K562 (cell line): ENCODE results near the gene CHD6. TPM values are rescaled to one million over a fixed set of nuclear protein-coding genes. Genes with fewer than 3 reads are reported as not detected.

Source experiments
- ATAC-seq: fragments of 200-7000 bp; cut with Tn5 transposase; 3 replicates; pipeline ENCODE4 v1.9.1; 2020; ENCODE audit warnings: moderate library complexity
- BruUV-seq: library from RNA; stranded (reverse); fragments of 400-500 nt; replicated peaks from 2 replicates; lab custom pipeline; 2021; lab: Mats Ljungman, UMichigan
- CTCF ChIA-PET: fragments of 300-600 bp; formaldehyde crosslinking; extraction: SDS; loops from one replicate; lab custom pipeline; 2021; ENCODE audit warnings: low intra/inter-chr PET ratio; lab: Yijun Ruan, JAX
- POLR2A ChIA-PET: fragments of 300-600, 350-650 bp; sonication (Branson Sonifier 250); formaldehyde crosslinking; extraction: SDS; loops from one replicate; lab custom pipeline; 2021; ENCODE audit warnings: antibody characterized with exemption, inconsistent platforms; lab: Yijun Ruan, JAX
- DNase-seq, 4 experiments: peaks; one replicate each; pipeline versions ENCODE4 v3.0.0 to v3.0.0-alpha.2; 2011 to 2018; ENCODE audit warnings: low spot score in 3 of 4, mixed read lengths in 3 of 4; ENCODE audit errors: extremely low read depth in 1 of 4
- FAIRE-seq: peaks from 2 replicates; lab custom pipeline; 2011; peaks lifted over from hg19 to GRCh38; lab: Jason Lieb, UNC
- H2AFZ ChIP-seq: 2 replicates; pipeline ENCODE4 v1.6.0; 2011; ENCODE audit warnings: low read depth, low read length, control low read depth, inconsistent platforms
- H3K27ac ChIP-seq: fragments of 200-600 bp; 3 replicates; pipeline ENCODE4 v1.8.0; 2011; ENCODE audit warnings: low read depth, mild to moderate bottlenecking, control low read depth, inconsistent platforms, low read length, moderate library complexity, mixed read lengths; ENCODE audit errors: extremely low read depth
- H3K27me3 ChIP-seq, 2 experiments: fragments of 300-600 bp in 1 of 2; 2 replicates in 1 of 2; 3 replicates in 1 of 2; pipeline versions ENCODE4 v1.6.0 to v1.8.0; 2011; ENCODE audit warnings: inconsistent platforms in 2 of 2, low read length in 2 of 2, mild to moderate bottlenecking in 1 of 2, mixed read lengths in 1 of 2, moderate library complexity in 1 of 2; ENCODE audit not compliant: control insufficient read depth in 2 of 2, insufficient read depth in 2 of 2
- H3K36me3 ChIP-seq: fragments of 300-600 bp; 3 replicates; pipeline ENCODE4 v1.8.0; 2011; ENCODE audit warnings: mild to moderate bottlenecking, low read length, inconsistent platforms; ENCODE audit not compliant: control insufficient read depth, insufficient read depth
- H3K4me1 ChIP-seq, 2 experiments: fragments of 200-600 bp in 1 of 2; replicated peaks in 1 of 2; 2 replicates in 1 of 2; 3 replicates in 1 of 2; pipeline versions ENCODE4 v1.5.1 to v1.8.0; 2011; ENCODE audit warnings: inconsistent platforms in 2 of 2, low read length in 2 of 2, mild to moderate bottlenecking in 1 of 2, mixed read lengths in 1 of 2, moderate library complexity in 1 of 2; ENCODE audit not compliant: control insufficient read depth in 2 of 2, insufficient read depth in 2 of 2
- H3K4me2 ChIP-seq: 2 replicates; pipeline ENCODE4 v1.6.1; 2011; ENCODE audit warnings: low read length, control low read depth, inconsistent platforms, mixed read lengths; ENCODE audit not compliant: insufficient read depth
- H3K4me3 ChIP-seq: fragments of 200-600 bp; sonication (generic), shearing (Covaris generic); 2 replicates; pipeline ENCODE4 v1.5.1; 2016; ENCODE audit warnings: control low read depth, inconsistent platforms
- H3K79me2 ChIP-seq: fragments of 200-600 bp; 3 replicates; pipeline ENCODE4 v1.8.0; 2011; ENCODE audit warnings: low read length, inconsistent platforms; ENCODE audit not compliant: control insufficient read depth, insufficient read depth
- H3K9ac ChIP-seq, 2 experiments: 2 replicates each; pipeline versions ENCODE4 v1.6.0 to v1.6.1; 2011; ENCODE audit warnings: low read depth in 2 of 2, low read length in 2 of 2, control low read depth in 1 of 2, inconsistent platforms in 1 of 2, mild to moderate bottlenecking in 1 of 2, mixed read lengths in 1 of 2; ENCODE audit not compliant: insufficient read depth in 1 of 2
- H3K9me1 ChIP-seq: one replicate; pipeline ENCODE4 v1.6.0; 2011; ENCODE audit warnings: inconsistent platforms, mild to moderate bottlenecking, low read length, moderate library complexity; ENCODE audit not compliant: control insufficient read depth, insufficient read depth
- H3K9me3 ChIP-seq: replicated peaks from 2 replicates; pipeline ENCODE4 v1.5.1; 2011; ENCODE audit warnings: low read depth, low read length, inconsistent platforms; ENCODE audit not compliant: control insufficient read depth, insufficient read depth
- H4K20me1 ChIP-seq: replicated peaks from 2 replicates; pipeline ENCODE4 v1.6.1; 2011; ENCODE audit warnings: low read length, inconsistent platforms, mixed read lengths; ENCODE audit not compliant: control insufficient read depth, insufficient read depth
- RBFOX2 ChIP-seq: fragments of 200-400 bp; formaldehyde crosslinking; IDR thresholded peaks from 2 replicates; pipeline ENCODE4 v1.6.1; 2017; ENCODE audit warnings: low read depth, mild to moderate bottlenecking, low read length, moderate library complexity
- REST ChIP-seq, 2 experiments: fragments of 450-650 bp; formaldehyde crosslinking in 1 of 2; IDR thresholded peaks; 2 replicates each; pipeline versions ENCODE4 v1.4.0 to v1.6.1; 2014 to 2020; ENCODE audit warnings: mild to moderate bottlenecking in 2 of 2, borderline replicate concordance in 1 of 2, low read depth in 1 of 2
- ZNF212 ChIP-seq: fragments of 450-650 bp; formaldehyde crosslinking; IDR thresholded peaks from 2 replicates; pipeline ENCODE4 v1.4.0; 2020; ENCODE audit warnings: mild to moderate bottlenecking
- WGBS: fragments of 100-300 bp; shearing (Covaris generic); methylation state at CpG from one replicate; pipeline ENCODE4 v1.1.6; 2016; ENCODE audit warnings: low coverage, mixed read lengths; ENCODE audit not compliant: insufficient coverage; ENCODE audit errors: missing lambda C conversion rate; 5-methylcytosine and 5-hydroxymethylcytosine counted together
- in situ Hi-C: fragments of 300-500 bp; cut with MboI; formaldehyde crosslinking; loops from 4 replicates; pipeline ENCODE4 v1.15.0; 2018; ENCODE audit warnings: inconsistent platforms, mixed read lengths
- intact Hi-C: fragments of 100-400 bp; cut with micrococcal nuclease; formaldehyde crosslinking; loops from 2 replicates; pipeline ENCODE4 v1.14.2; 2022
- polyA plus RNA-seq, 8 experiments: library from polyadenylated mRNA; depleted of rRNA in 4 of 8; stranded (reverse) in 5 of 8; unstranded in 3 of 8; fragments of >200 nt; fragmentation: Nextera tagmentation in 2 of 8; fragmentation: Illumina TruSeq in 1 of 8; extraction: Ambion mirVana in 2 of 8; extraction: Trizol in 1 of 8; gene quantifications; 2 replicates each; pipeline versions ENCODE4 v1.2.1 to v1.2.3, GENCODE V29; 2011 to 2014; ENCODE audit warnings: inconsistent platforms in 1 of 8, missing spikeins in 1 of 8
- total RNA-seq, 7 experiments: library from RNA; depleted of rRNA in 6 of 7; stranded (reverse); fragments of >200 nt in 6 of 7; fragmentation: Illumina TruSeq in 2 of 7; extraction: Trizol in 2 of 7; gene quantifications; 2 replicates each; pipeline versions ENCODE4 v1.2.1 to v1.2.3, GENCODE V29; 2011 to 2021; ENCODE audit warnings: low replicate concordance in 1 of 7

The CHD6 gene
- total and polyA plus RNA-seq, 9 of the 15 experiments (the other 6 are each of a cell fraction or from before 2014, with no cell fraction given) = 3.9 to 24.2 (median 12.8) TPM

- ATAC-seq (peak; percentile 7), FAIRE-seq (no peak), DNase-seq (no peak)
- H3K9me3 ChIP-seq = no peaks in the 10 kb centered on the region
- no peak overlapping the region for H3K27ac ChIP-seq
- H4K20me1 ChIP-seq = peaks cover 18% of the 10 kb centered on the region
- peaks cover 17 to 47% of the 10 kb centered on the region in 2 experiments; a peak in 4 of 5 replicates for H3K27me3 ChIP-seq
- BruUV-seq = no TSS peak
- POLR2A ChIA-PET = interaction anchor here (0.6 kb wide), 1 partner anchor 56 kb away, joined by 3 read pairs; no protein-coding TSS in a partner anchor
- no peaks in the 10 kb centered on the region for H3K79me2 ChIP-seq
- 19% methylated on average over 16 of the region's 22 CpGs for WGBS
- intact Hi-C loops (no loop called here), in situ Hi-C loops (no loop called here)
- CTCF ChIA-PET = no interaction called here
- peaks cover 0 to 27% of the 10 kb centered on the region in 2 experiments; a peak in 2 of 5 replicates for H3K4me1 ChIP-seq
- no peak overlapping the region for H2AFZ ChIP-seq
- no peak overlapping the region for H3K4me2 ChIP-seq
- H3K9me1 ChIP-seq = no peaks in the 10 kb centered on the region
- peak overlapping the region in 1 of 2 experiments; percentile 31; a peak in 1 of 4 replicates for H3K9ac ChIP-seq
- 0 out of 2 replicates have a peak, but pooled peaks have one; percentile 32 for TF ChIP-seq RBFOX2
- TF ChIP-seq ZNF212 (CRISPR knock-in tag) = no peak
- peak; percentile 40; the same call in 1 of the 2 replicates for TF ChIP-seq REST (IDR thresholded peaks at IDR 0.05; ENCODE audit: borderline replicate concordance)
- TF ChIP-seq REST (CRISPR knock-in tag; IDR thresholded peaks at IDR 0.05; ENCODE audit: low read depth) = no peak
- TF ChIP-seq, all 486 proteins: peak for 2
- no peak overlapping the region for H3K4me3 ChIP-seq
- no peaks in the 10 kb centered on the region; the same call in 2 of the 3 replicates for H3K36me3 ChIP-seq
Observed at GRCh38 chr20:41360831-41361756, 257.1 kb downstream of the CHD6 start.
